Testis (tissue), 3 donors: Measurements from ENCODE around the gene CKAP2. TPM values are rescaled to one million over a fixed set of nuclear protein-coding genes. Genes with fewer than 3 reads are reported as not detected.

Experiments used
- DNase-seq: peaks from one replicate; pipeline ENCODE4 v3.0.0-alpha.2; 2019
- H3K27ac ChIP-seq, 2 donors: fragments of 200-600 bp; sonication (generic); one replicate each; pipeline ENCODE4 v1.5.1; 2019
- H3K27me3 ChIP-seq: fragments of 200-600 bp; sonication (generic); one replicate; pipeline ENCODE4 v1.5.1; 2019
- H3K36me3 ChIP-seq: fragments of 200-600 bp; sonication (generic); one replicate; pipeline ENCODE4 v1.5.1; 2017; ENCODE audit warnings: low read depth; ENCODE audit errors: missing control alignments
- H3K4me1 ChIP-seq: fragments of 200-600 bp; sonication (generic); one replicate; pipeline ENCODE4 v1.5.1; 2019
- H3K4me3 ChIP-seq, 2 donors: fragments of 200-600 bp; sonication (generic); one replicate each; pipeline ENCODE4 v1.5.1; 2017 to 2019
- H3K9me3 ChIP-seq: fragments of 200-600 bp; sonication (generic); one replicate; pipeline ENCODE4 v1.5.1; 2017
- POLR2A ChIP-seq: fragments of 450-650 bp; IDR thresholded peaks from one replicate; pipeline ENCODE4 v1.6.1; 2017; ENCODE audit warnings: antibody characterized with exemption, mild to moderate bottlenecking, moderate library complexity
- WGBS, 2 donors: methylation state at CpG; one replicate each; pipeline ENCODE4 v1.1.5; 2018; 5-methylcytosine and 5-hydroxymethylcytosine counted together
- intact Hi-C: fragments of 100-400 bp; cut with DNase I; formaldehyde crosslinking; loops from one replicate; pipeline ENCODE4 v1.15.1; 2023; ENCODE audit warnings: low total_unique reads
- polyA plus RNA-seq: library from polyadenylated mRNA; stranded (reverse); fragments of 350-450 nt; fragmentation: Illumina TruSeq; extraction: RNeasy Lipid Tissue Mini Kit (QIAGEN cat#74804); gene quantifications from one replicate; pipeline ENCODE4 v1.2.3, GENCODE V29; 2014; ENCODE audit warnings: low read depth, low replicate concordance; ENCODE audit not compliant: insufficient read depth
- total RNA-seq, 2 donors: library from RNA; depleted of rRNA; stranded (reverse); fragments of >200 nt; gene quantifications; one replicate each; pipeline ENCODE4 v1.2.3, GENCODE V29; 2016
- TF ChIP-seq, protein P1 (sequence below), 3 experiments: fragments of 450-650 bp in 2 of 3; fragments of 200-600 bp in 1 of 3; sonication (generic) in 1 of 3; IDR thresholded peaks; one replicate each; pipeline ENCODE4 v1.5.1; 2016 to 2019; ENCODE audit warnings: antibody characterized with exemption in 3 of 3, mild to moderate bottlenecking in 2 of 3, moderate library complexity in 1 of 3

Gene CKAP2
- total and polyA plus RNA-seq, 3 donors from 2014 or later: 27.0 to 43.2 (median 33.8) TPM

DNA sequence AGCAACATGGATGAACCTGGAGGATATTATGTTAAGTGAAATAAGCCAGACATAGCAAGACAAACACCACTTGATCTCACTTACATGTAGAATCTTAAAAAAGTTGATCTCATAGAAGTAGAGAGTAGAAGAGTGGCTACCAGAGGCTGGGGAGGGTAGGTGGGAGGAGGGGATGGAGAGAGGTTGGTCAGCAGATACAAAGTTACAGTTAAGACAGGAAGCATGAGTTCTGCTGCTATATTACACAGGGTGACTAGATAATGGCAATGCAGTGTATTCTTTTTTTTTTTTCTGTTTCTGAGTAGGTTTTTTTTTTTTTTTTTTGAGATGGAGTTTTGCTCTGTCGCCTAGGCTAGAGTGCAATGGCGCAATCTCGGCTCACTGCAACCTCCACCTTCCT lies 34.1 kb upstream of the CKAP2 start:
- no peaks in the 10 kb centered on the region for H3K36me3 ChIP-seq

DNA sequence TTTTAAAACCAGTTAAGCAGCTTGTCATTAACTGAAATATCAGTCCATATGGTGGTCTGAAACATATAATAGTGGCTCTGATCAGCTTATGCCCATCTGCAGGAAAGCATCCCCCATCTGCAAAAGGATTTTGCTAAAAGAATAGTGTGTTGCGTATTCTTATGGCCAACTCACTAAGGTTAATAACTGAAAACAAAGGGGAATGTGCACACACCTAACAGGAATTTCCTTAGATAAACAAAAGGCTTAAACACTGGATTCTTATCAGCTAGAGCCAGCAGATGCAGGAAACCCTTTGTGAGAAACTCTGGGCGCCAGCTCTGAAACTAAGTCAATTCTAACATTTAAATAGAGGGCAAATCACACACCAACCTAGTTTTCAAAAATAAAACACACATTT lies 27.0 kb upstream of the CKAP2 start:
- DNase-seq: no peak
- Histone ChIP-seq H3K4me3 (no peak overlapping the region), H3K4me1 (peaks cover 3% of the 10 kb centered on the region), H3K27ac (no peak overlapping the region), H3K36me3 (no peaks in the 10 kb centered on the region), H3K9me3 (no peaks in the 10 kb centered on the region), H3K27me3 (no peaks in the 10 kb centered on the region)
- 85 to 91% methylated on average over 2 of the region's 2 CpGs for WGBS, 2 donors
- TF ChIP-seq, protein P1, sequence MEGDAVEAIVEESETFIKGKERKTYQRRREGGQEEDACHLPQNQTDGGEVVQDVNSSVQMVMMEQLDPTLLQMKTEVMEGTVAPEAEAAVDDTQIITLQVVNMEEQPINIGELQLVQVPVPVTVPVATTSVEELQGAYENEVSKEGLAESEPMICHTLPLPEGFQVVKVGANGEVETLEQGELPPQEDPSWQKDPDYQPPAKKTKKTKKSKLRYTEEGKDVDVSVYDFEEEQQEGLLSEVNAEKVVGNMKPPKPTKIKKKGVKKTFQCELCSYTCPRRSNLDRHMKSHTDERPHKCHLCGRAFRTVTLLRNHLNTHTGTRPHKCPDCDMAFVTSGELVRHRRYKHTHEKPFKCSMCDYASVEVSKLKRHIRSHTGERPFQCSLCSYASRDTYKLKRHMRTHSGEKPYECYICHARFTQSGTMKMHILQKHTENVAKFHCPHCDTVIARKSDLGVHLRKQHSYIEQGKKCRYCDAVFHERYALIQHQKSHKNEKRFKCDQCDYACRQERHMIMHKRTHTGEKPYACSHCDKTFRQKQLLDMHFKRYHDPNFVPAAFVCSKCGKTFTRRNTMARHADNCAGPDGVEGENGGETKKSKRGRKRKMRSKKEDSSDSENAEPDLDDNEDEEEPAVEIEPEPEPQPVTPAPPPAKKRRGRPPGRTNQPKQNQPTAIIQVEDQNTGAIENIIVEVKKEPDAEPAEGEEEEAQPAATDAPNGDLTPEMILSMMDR (IDR thresholded peaks at IDR 0.05): no peak
- no peak for TF ChIP-seq POLR2A
- intact Hi-C loops: no loop called here

More for the DNA sequence above, 34.1 kb upstream of the CKAP2 start:
- DNase-seq: peak; percentile 48
- TF ChIP-seq, protein P1 (IDR thresholded peaks at IDR 0.05): no peak
- no peak for TF ChIP-seq POLR2A
- Histone ChIP-seq H3K4me3 (no peak overlapping the region), H3K9me3 (no peaks in the 10 kb centered on the region), H3K4me1 (no peaks in the 10 kb centered on the region), H3K27me3 (no peaks in the 10 kb centered on the region), H3K27ac (no peak overlapping the region)
- intact Hi-C loops: no loop called here
- WGBS, 2 donors: 66 to 94% methylated on average over 3 of the region's 3 CpGs

DNA sequence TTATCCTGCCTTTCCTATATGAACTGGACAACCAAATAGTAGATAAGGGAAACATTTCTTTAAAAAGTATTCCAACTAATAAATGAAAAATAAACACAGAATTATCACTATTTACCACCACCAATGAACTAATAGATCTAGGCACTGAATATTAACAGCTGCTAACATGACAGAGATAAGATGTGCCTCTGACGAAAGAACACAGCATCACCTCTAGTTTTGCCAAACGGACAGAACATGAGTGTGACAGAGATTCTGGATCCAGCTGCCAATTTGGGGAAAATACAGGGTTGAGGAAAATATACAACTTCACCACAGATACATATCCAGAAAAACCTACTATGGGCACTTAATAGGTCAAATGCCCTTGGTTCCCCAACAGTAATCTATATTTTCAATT lies 22.8 kb upstream of the CKAP2 start:
- no peak for DNase-seq
- Histone ChIP-seq H3K4me3 (no peak overlapping the region), H3K4me1 (peaks cover 3% of the 10 kb centered on the region), H3K9me3 (no peaks in the 10 kb centered on the region), H3K27ac (no peak overlapping the region), H3K36me3 (no peaks in the 10 kb centered on the region), H3K27me3 (no peaks in the 10 kb centered on the region)
- TF ChIP-seq POLR2A: no peak
- TF ChIP-seq, protein P1 (IDR thresholded peaks at IDR 0.05): no peak
- intact Hi-C loops: no loop called here
- WGBS, 2 donors: 47 to 55% methylated on average over 2 of the region's 2 CpGs

DNA sequence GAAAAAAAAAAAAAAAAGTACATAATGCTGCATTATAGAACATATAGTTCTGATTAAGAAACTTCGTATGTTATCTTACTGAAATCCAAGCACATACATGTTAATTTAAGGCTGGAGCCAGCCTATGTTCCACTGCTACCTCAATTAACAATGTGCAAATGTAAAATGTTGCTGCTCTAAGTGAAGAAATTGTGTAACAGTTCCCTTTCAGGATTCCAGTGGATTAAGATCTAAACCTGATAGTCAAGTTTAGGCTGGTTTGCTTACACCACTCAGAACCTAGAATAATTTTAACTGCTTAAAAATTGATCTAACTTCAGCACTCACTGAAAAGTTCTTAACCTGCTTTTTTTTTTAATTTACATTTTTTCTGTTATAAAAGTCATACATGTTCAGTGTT lies 9.0 kb upstream of the CKAP2 start:
- Histone ChIP-seq H3K36me3 (no peaks in the 10 kb centered on the region), H3K27ac (no peak overlapping the region), H3K27me3 (no peaks in the 10 kb centered on the region), H3K9me3 (no peaks in the 10 kb centered on the region), H3K4me1 (peaks cover 5% of the 10 kb centered on the region), H3K4me3 (no peak overlapping the region)
- 54 to 87% methylated on average over 1 of the region's 1 CpG for WGBS, 2 donors
- TF ChIP-seq, protein P1 (IDR thresholded peaks at IDR 0.05): no peak
- TF ChIP-seq POLR2A: no peak
- intact Hi-C loops: no loop called here
- no peak for DNase-seq

DNA sequence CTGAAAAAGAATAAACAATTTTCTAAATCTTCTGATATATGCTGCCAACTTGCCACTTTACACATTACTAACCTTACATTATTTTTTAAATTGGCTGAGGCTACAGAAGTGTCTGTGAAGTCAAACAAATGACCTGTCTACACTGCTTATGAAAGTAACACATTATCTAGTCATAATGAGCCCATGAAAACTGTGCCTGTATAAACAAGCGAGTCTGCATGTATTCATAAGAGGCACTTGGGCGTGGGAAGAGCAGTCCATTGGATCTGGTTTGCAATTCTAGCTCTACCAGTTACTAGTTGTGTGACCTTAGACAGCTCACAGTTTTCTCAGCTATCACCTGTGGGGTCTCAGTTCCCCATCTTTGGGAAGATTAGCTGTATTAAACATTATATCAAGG lies 7.9 kb upstream of the CKAP2 start:
- Histone ChIP-seq H3K9me3 (no peaks in the 10 kb centered on the region), H3K27ac (no peak overlapping the region), H3K27me3 (no peaks in the 10 kb centered on the region), H3K4me1 (peaks cover 5% of the 10 kb centered on the region), H3K4me3 (no peak overlapping the region), H3K36me3 (no peaks in the 10 kb centered on the region)
- no peak for DNase-seq
- no peak for TF ChIP-seq POLR2A
- TF ChIP-seq, protein P1 (IDR thresholded peaks at IDR 0.05): no peak
- WGBS, 2 donors: 83 to 95% methylated on average over 2 of the region's 2 CpGs
- intact Hi-C loops: no loop called here
